GM19043 (cell line): ENCODE data around the gene SLC17A5.
"Not testable (repeated sequence)": the region's sequence is repeated elsewhere in the genome, so short reads cannot be mapped to it uniquely, and the experiment has no call there.

Source experiments
- ATAC-seq: cut with Tn5 transposase; IDR thresholded peaks from one replicate; pipeline ENCODE4 v1.9.1; 2021; ENCODE audit warnings: low read depth; ENCODE audit not compliant: unreplicated experiment

The SLC17A5 gene

GRCh38 chr6:73653571-73654424 is at the start of gene SLC17A5:
TSS of gene SLC17A5 (minus strand) at chr6:73653992. CDS start at chr6:73653886, 106 bp downstream.
- ATAC-seq = peak; percentile 86

- no peak for ATAC-seq
Observed at GRCh38 chr6:73703466-73703865, 49.7 kb upstream of the SLC17A5 start.

- no peak for ATAC-seq
Observed at GRCh38 chr6:73702444-73702843, 48.7 kb upstream of the SLC17A5 start.

GRCh38 chr6:73699676-73700459 is 46.1 kb upstream of the SLC17A5 start:
- no peak for ATAC-seq

- ATAC-seq = peak; percentile 37
Observed at GRCh38 chr6:73696966-73697655, 43.3 kb upstream of the SLC17A5 start.

GRCh38 chr6:73695619-73696421 is 42.0 kb upstream of the SLC17A5 start, which contains the start of gene CD109:
TSS of gene CD109 (plus strand) at chr6:73696203. CDS start at chr6:73696216, 13 bp downstream.
- peak; percentile 49 for ATAC-seq

- ATAC-seq = no peak
Observed at GRCh38 chr6:73694711-73695411, 41.1 kb upstream of the SLC17A5 start.

- ATAC-seq = no peak
Observed at GRCh38 chr6:73691512-73691911, 37.7 kb upstream of the SLC17A5 start.

- ATAC-seq = no peak
Observed at GRCh38 chr6:73690056-73690455, 36.3 kb upstream of the SLC17A5 start.

- no peak for ATAC-seq
Observed at GRCh38 chr6:73688351-73688750, 34.6 kb upstream of the SLC17A5 start.

GRCh38 chr6:73683574-73683973 is 29.8 kb upstream of the SLC17A5 start:
- ATAC-seq = not testable (repeated sequence)

- ATAC-seq = no peak
Observed at GRCh38 chr6:73680289-73680918, 26.6 kb upstream of the SLC17A5 start.

GRCh38 chr6:73679846-73680245 is 26.1 kb upstream of the SLC17A5 start:
- ATAC-seq = not testable (repeated sequence)

GRCh38 chr6:73679009-73679408 is 25.2 kb upstream of the SLC17A5 start:
- no peak for ATAC-seq

GRCh38 chr6:73675466-73676098 is 21.8 kb upstream of the SLC17A5 start:
- peak; percentile 97 for ATAC-seq

- ATAC-seq = no peak
Observed at GRCh38 chr6:73671911-73672685, 18.3 kb upstream of the SLC17A5 start.

GRCh38 chr6:73669005-73669404 is 15.2 kb upstream of the SLC17A5 start:
- no peak for ATAC-seq

GRCh38 chr6:73667798-73668197 is 14.0 kb upstream of the SLC17A5 start:
- no peak for ATAC-seq
